SK-N-SH treated with all-trans-retinoic acid at 6 μM for 48 hours (cell line): ENCODE results near the gene ELFN2.

Experiments used
- ATAC-seq: fragments of 200-7000 bp; cut with Tn5 transposase; 3 replicates; pipeline ENCODE4 v1.9.1; 2020; ENCODE audit warnings: mild to moderate bottlenecking, moderate library complexity
- ARNTL ChIP-seq: fragments of 450-650 bp; formaldehyde crosslinking; IDR thresholded peaks from 2 replicates; pipeline ENCODE4 v1.5.0; 2020; ENCODE audit warnings: low read depth, mild to moderate bottlenecking, moderate library complexity, borderline replicate concordance
- BACH2 ChIP-seq: fragments of 250-450 bp; sonication (Bioruptor Pico); IDR thresholded peaks from 2 replicates; pipeline ENCODE4 v1.9.0; 2021; ENCODE audit warnings: mild to moderate bottlenecking, borderline replicate concordance
- CSDC2 ChIP-seq: fragments of 250-450 bp; sonication (Bioruptor Pico); IDR thresholded peaks from 2 replicates; pipeline ENCODE4 v1.5.0; 2020; ENCODE audit warnings: mild to moderate bottlenecking, moderate library complexity
- ESRRG ChIP-seq: fragments of 250-450 bp; sonication (Bioruptor Pico); IDR thresholded peaks from 2 replicates; pipeline ENCODE4 v1.6.1; 2021; ENCODE audit warnings: mild to moderate bottlenecking
- GLIS3 ChIP-seq: fragments of 250-450 bp; sonication (Bioruptor Pico); IDR thresholded peaks from 2 replicates; pipeline ENCODE4 v1.5.0; 2020; ENCODE audit warnings: mild to moderate bottlenecking, moderate library complexity
- ISL1 ChIP-seq: fragments of 250-450 bp; sonication (Bioruptor Pico); IDR thresholded peaks from 2 replicates; pipeline ENCODE4 v2.1.2; 2022; ENCODE audit warnings: mild to moderate bottlenecking, moderate library complexity
- OSR1 ChIP-seq: fragments of 250-450 bp; sonication (Bioruptor Pico); IDR thresholded peaks from 2 replicates; pipeline ENCODE4 v1.8.0; 2022; ENCODE audit warnings: moderate library complexity, mild to moderate bottlenecking, inconsistent platforms
- PPARA ChIP-seq: fragments of 250-450 bp; sonication (Bioruptor Pico); IDR thresholded peaks from 2 replicates; pipeline ENCODE4 v1.5.0; 2020; ENCODE audit warnings: mild to moderate bottlenecking, borderline replicate concordance
- RARB ChIP-seq: fragments of 250-450 bp; sonication (Bioruptor Pico); IDR thresholded peaks from 2 replicates; pipeline ENCODE4 v1.8.0; 2021; ENCODE audit warnings: mild to moderate bottlenecking, moderate library complexity
- SNAI2 ChIP-seq: fragments of 250-450 bp; sonication (Bioruptor Pico); IDR thresholded peaks from 2 replicates; pipeline ENCODE4 v1.5.0; 2020; ENCODE audit warnings: mild to moderate bottlenecking, moderate library complexity
- TCF4 ChIP-seq: fragments of 250-450 bp; sonication (Bioruptor Pico); IDR thresholded peaks from 2 replicates; pipeline ENCODE4 v1.8.0; 2021; ENCODE audit warnings: mild to moderate bottlenecking, moderate library complexity, borderline replicate concordance
- ZC3H10 ChIP-seq: fragments of 250-450 bp; sonication (Bioruptor Pico); IDR thresholded peaks from 2 replicates; pipeline ENCODE4 v1.5.1; 2021; ENCODE audit warnings: mild to moderate bottlenecking, moderate library complexity
- ZFP30 ChIP-seq: fragments of 450-650 bp; formaldehyde crosslinking; IDR thresholded peaks from 2 replicates; pipeline ENCODE4 v1.5.0; 2022; ENCODE audit warnings: mild to moderate bottlenecking, moderate library complexity
- ZNF565 ChIP-seq: fragments of 450-650 bp; formaldehyde crosslinking; conservative IDR thresholded peaks from 2 replicates; pipeline ENCODE4 v1.5.0; 2020; ENCODE audit warnings: low read depth, mild to moderate bottlenecking, moderate library complexity
- ZNF70 ChIP-seq: fragments of 450-650 bp; formaldehyde crosslinking; IDR thresholded peaks from 2 replicates; pipeline ENCODE4 v1.5.0; 2020; ENCODE audit warnings: mild to moderate bottlenecking, moderate library complexity
- ZNF8 ChIP-seq: fragments of 450-650 bp; formaldehyde crosslinking; IDR thresholded peaks from 2 replicates; pipeline ENCODE4 v1.5.0; 2020; ENCODE audit warnings: mild to moderate bottlenecking, moderate library complexity
- TF ChIP-seq, protein P1 (sequence below): fragments of 250-450 bp; sonication (Bioruptor Pico); IDR thresholded peaks from 2 replicates; pipeline ENCODE4 v1.8.0; 2020; ENCODE audit warnings: mild to moderate bottlenecking, moderate library complexity, borderline replicate concordance
- TF ChIP-seq, protein P2 (sequence below): fragments of 250-450 bp; sonication (Bioruptor Pico); IDR thresholded peaks from 2 replicates; pipeline ENCODE4 v1.5.1; 2021; ENCODE audit warnings: mild to moderate bottlenecking, moderate library complexity
- TF ChIP-seq, protein P3 (sequence below): fragments of 250-450 bp; sonication (Bioruptor Pico); IDR thresholded peaks from 2 replicates; pipeline ENCODE4 v1.5.0; 2020; ENCODE audit warnings: mild to moderate bottlenecking, moderate library complexity
- TF ChIP-seq, protein P4 (sequence below): fragments of 250-450 bp; sonication (Bioruptor Pico); IDR thresholded peaks from 2 replicates; pipeline ENCODE4 v1.5.1; 2020; ENCODE audit warnings: low read depth, mild to moderate bottlenecking, moderate library complexity
- TF ChIP-seq, protein P5 (sequence below): fragments of 250-450 bp; sonication (Bioruptor Pico); IDR thresholded peaks from 2 replicates; pipeline ENCODE4 v1.8.0; 2021; ENCODE audit warnings: low read depth, mild to moderate bottlenecking, moderate library complexity, borderline replicate concordance

ELFN2 gene

DNA sequence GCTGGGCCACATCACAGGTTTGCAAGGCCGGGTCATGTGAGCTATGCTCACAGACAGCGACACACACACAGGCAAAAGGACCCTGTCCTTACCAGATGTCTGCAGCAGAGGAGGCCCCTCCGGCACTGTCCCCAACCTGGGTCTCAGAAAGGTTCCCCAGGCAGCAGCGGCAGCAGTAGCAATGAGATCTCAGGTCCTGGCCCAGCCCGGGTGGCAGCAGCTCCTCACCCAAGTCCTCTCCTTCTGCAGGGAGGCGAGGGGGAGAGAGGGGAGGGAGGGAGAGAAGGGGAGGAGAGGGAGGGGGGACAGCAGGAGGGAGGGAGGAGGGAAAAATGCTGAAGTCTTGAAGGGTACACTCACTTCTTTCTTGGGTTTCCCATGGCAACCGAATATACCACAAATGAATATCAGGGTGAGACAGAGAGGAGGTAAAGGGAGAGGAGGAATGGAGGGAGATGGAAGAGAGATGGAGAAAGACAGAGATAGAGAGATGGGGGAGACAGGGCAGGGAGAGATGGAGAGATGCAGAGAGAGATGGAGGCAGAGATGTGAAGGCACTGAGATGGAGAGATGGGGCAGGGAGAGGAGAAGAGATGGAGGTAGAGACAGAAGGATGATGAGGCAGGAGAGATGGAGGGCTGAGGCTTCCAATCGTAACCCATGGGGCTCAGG, 9.5 kb downstream of the ELFN2 start:
- no peak for TF ChIP-seq ZC3H10 (CRISPR knock-in tag)
- TF ChIP-seq ZFP30 = no peak
- no peak for TF ChIP-seq PPARA (CRISPR knock-in tag)
- no peak for TF ChIP-seq ISL1
- TF ChIP-seq, protein P1, sequence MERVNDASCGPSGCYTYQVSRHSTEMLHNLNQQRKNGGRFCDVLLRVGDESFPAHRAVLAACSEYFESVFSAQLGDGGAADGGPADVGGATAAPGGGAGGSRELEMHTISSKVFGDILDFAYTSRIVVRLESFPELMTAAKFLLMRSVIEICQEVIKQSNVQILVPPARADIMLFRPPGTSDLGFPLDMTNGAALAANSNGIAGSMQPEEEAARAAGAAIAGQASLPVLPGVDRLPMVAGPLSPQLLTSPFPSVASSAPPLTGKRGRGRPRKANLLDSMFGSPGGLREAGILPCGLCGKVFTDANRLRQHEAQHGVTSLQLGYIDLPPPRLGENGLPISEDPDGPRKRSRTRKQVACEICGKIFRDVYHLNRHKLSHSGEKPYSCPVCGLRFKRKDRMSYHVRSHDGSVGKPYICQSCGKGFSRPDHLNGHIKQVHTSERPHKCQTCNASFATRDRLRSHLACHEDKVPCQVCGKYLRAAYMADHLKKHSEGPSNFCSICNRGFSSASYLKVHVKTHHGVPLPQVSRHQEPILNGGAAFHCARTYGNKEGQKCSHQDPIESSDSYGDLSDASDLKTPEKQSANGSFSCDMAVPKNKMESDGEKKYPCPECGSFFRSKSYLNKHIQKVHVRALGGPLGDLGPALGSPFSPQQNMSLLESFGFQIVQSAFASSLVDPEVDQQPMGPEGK = no peak
- no peak for TF ChIP-seq ZNF70 (CRISPR knock-in tag)
- no peak for TF ChIP-seq SNAI2
- no peak for ATAC-seq

DNA sequence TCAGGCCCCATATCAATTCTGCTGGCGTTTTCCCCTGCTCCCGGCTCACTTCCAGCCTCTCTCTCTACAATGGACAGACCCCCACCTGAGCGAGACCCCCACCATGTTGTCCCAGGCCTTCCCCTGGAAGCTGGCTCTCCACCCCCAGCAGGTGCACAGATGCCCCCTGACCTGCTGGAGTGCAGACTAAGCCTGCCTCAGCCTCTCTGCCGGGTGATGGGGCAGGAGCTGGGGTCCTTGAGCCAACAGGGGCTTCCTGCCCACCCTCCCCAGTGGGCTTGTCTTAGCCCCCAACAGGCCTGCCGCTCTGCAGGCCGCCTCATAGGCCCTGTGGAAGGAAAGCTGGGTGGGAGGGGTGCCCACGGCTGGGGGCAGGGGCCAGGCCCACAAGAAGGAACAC, 10.0 kb downstream of the ELFN2 start:
- no peak for TF ChIP-seq ZC3H10 (CRISPR knock-in tag)
- TF ChIP-seq ZNF70 (CRISPR knock-in tag) = no peak
- TF ChIP-seq, protein P2, sequence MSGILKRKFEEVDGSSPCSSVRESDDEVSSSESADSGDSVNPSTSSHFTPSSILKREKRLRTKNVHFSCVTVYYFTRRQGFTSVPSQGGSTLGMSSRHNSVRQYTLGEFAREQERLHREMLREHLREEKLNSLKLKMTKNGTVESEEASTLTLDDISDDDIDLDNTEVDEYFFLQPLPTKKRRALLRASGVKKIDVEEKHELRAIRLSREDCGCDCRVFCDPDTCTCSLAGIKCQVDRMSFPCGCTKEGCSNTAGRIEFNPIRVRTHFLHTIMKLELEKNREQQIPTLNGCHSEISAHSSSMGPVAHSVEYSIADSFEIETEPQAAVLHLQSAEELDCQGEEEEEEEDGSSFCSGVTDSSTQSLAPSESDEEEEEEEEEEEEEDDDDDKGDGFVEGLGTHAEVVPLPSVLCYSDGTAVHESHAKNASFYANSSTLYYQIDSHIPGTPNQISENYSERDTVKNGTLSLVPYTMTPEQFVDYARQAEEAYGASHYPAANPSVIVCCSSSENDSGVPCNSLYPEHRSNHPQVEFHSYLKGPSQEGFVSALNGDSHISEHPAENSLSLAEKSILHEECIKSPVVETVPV (CRISPR knock-in tag) = no peak
- ATAC-seq = no peak

DNA sequence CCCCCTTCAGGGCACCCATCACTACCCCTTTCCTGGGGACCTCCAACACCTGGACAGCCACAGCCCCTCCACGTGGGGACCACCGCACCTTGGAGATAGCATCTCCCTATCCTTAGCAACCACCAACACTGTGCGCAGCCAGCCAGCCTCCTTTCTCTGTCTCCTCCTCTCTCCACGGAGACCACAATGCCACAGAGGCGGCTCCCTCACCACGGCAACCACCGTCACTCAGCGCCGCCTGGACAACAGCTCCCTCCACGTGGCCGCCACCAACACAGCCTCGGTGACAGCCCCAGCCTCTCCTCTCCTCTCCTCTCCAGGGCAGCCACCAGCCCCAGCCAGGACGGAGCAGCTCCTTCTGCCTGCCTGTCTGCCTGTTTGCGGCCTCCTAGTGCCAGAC, 10.5 kb downstream of the ELFN2 start:
- TF ChIP-seq ZNF8 (CRISPR knock-in tag) = no peak
- TF ChIP-seq ISL1 = no peak
- TF ChIP-seq GLIS3 (CRISPR knock-in tag) = no peak
- TF ChIP-seq, protein P3, sequence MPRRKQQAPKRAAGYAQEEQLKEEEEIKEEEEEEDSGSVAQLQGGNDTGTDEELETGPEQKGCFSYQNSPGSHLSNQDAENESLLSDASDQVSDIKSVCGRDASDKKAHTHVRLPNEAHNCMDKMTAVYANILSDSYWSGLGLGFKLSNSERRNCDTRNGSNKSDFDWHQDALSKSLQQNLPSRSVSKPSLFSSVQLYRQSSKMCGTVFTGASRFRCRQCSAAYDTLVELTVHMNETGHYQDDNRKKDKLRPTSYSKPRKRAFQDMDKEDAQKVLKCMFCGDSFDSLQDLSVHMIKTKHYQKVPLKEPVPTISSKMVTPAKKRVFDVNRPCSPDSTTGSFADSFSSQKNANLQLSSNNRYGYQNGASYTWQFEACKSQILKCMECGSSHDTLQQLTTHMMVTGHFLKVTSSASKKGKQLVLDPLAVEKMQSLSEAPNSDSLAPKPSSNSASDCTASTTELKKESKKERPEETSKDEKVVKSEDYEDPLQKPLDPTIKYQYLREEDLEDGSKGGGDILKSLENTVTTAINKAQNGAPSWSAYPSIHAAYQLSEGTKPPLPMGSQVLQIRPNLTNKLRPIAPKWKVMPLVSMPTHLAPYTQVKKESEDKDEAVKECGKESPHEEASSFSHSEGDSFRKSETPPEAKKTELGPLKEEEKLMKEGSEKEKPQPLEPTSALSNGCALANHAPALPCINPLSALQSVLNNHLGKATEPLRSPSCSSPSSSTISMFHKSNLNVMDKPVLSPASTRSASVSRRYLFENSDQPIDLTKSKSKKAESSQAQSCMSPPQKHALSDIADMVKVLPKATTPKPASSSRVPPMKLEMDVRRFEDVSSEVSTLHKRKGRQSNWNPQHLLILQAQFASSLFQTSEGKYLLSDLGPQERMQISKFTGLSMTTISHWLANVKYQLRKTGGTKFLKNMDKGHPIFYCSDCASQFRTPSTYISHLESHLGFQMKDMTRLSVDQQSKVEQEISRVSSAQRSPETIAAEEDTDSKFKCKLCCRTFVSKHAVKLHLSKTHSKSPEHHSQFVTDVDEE (CRISPR knock-in tag) = no peak
- no peak for TF ChIP-seq PPARA (CRISPR knock-in tag)
- no peak for TF ChIP-seq OSR1
- TF ChIP-seq ZFP30 = no peak
- TF ChIP-seq ARNTL (CRISPR knock-in tag) = no peak
- TF ChIP-seq RARB (CRISPR knock-in tag) = no peak
- no peak for TF ChIP-seq CSDC2 (CRISPR knock-in tag)
- no peak for TF ChIP-seq ESRRG
- TF ChIP-seq BACH2 (CRISPR knock-in tag) = no peak
- TF ChIP-seq TCF4 (CRISPR knock-in tag) = no peak
- TF ChIP-seq, protein P4, sequence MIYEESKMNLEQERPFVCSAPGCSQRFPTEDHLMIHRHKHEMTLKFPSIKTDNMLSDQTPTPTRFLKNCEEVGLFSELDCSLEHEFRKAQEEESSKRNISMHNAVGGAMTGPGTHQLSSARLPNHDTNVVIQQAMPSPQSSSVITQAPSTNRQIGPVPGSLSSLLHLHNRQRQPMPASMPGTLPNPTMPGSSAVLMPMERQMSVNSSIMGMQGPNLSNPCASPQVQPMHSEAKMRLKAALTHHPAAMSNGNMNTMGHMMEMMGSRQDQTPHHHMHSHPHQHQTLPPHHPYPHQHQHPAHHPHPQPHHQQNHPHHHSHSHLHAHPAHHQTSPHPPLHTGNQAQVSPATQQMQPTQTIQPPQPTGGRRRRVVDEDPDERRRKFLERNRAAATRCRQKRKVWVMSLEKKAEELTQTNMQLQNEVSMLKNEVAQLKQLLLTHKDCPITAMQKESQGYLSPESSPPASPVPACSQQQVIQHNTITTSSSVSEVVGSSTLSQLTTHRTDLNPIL (CRISPR knock-in tag) = no peak
- no peak for TF ChIP-seq ZNF70 (CRISPR knock-in tag)
- no peak for TF ChIP-seq ZNF565 (CRISPR knock-in tag)
- TF ChIP-seq, protein P1 = no peak
- TF ChIP-seq, protein P5, sequence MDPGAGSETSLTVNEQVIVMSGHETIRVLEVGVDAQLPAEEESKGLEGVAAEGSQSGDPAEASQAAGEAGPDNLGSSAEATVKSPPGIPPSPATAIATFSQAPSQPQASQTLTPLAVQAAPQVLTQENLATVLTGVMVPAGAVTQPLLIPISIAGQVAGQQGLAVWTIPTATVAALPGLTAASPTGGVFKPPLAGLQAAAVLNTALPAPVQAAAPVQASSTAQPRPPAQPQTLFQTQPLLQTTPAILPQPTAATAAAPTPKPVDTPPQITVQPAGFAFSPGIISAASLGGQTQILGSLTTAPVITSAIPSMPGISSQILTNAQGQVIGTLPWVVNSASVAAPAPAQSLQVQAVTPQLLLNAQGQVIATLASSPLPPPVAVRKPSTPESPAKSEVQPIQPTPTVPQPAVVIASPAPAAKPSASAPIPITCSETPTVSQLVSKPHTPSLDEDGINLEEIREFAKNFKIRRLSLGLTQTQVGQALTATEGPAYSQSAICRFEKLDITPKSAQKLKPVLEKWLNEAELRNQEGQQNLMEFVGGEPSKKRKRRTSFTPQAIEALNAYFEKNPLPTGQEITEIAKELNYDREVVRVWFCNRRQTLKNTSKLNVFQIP (CRISPR knock-in tag) = no peak
- ATAC-seq = no peak
